ENCODE measurements around the gene CCDC142. TPM values are rescaled to one million over a fixed set of nuclear protein-coding genes. Genes with fewer than 3 reads are reported as not detected.

CCDC142 gene
- total and polyA plus RNA-seq, 7 donors = 1.4 to 8.7 (median 3.3) TPM

- intact Hi-C loops (cut with DNase I) = loop anchor here (1.0 to 2.0 kb wide), 3 partner anchors 28 to 76 kb away; partner anchors contain the start of genes TTC31 (in 2 of the 2) and CCDC142 (in 1 of the 2)
- 1 to 2% (median 1%) methylated on average over 40 of the region's 40 CpGs for WGBS, 3 donors
- Histone ChIP-seq H3K36me3 (ENCODE audit: insufficient read depth in 1 of 2, low read depth in 1 of 2) (peaks cover 0 to 11% of the 10 kb centered on the region in 2 donors), H3K4me1 (peaks cover 26% of the 10 kb centered on the region), H3K9me3 (no peaks in the 10 kb centered on the region), H3K27me3 (ENCODE audit: insufficient read depth in 3 of 3, low read length in 2 of 3) (no peaks in the 10 kb centered on the region), H3K4me3 (peak within 1 kb of the TSS; percentile 86), H3K27ac (peak within 1 kb of the TSS; percentile 81)
- TF ChIP-seq CTCF (IDR thresholded peaks at IDR 0.05) = no peak
- DNase-seq = peak; percentile 93 to 96
- peak; percentile 73 to 80 (median 76) for ATAC-seq
Observed at GRCh38 chr2:74454654-74455511, 27.9 kb downstream of the CCDC142 start, which contains the start of gene INO80B. Gene INO80B, plus strand, starts transcription at chr2:74455087. Its CDS starts 30 bp downstream, at chr2:74455117.

GRCh38 chr2:74450570-74451190 is 32.1 kb downstream of the CCDC142 start:
- intact Hi-C loops (cut with DNase I) = no loop called here
- H3K27me3 ChIP-seq (ENCODE audit: insufficient read depth in 3 of 3, low read length in 2 of 3) = no peaks in the 10 kb centered on the region
- 75 to 88% (median 77%) methylated on average over 3 of the region's 3 CpGs for WGBS, 3 donors
- no peaks in the 10 kb centered on the region for H3K9me3 ChIP-seq
- no peak overlapping the region for H3K27ac ChIP-seq
- no peaks in the 10 kb centered on the region for H3K36me3 ChIP-seq (ENCODE audit: insufficient read depth in 1 of 2, low read depth in 1 of 2)
- DNase-seq (no peak), ATAC-seq (no peak)
- H3K4me3 ChIP-seq = no peak overlapping the region
- no peak for TF ChIP-seq CTCF (IDR thresholded peaks at IDR 0.05)
- peaks cover 2% of the 10 kb centered on the region for H3K4me1 ChIP-seq

GRCh38 chr2:74448771-74449170 is 34.0 kb downstream of the CCDC142 start:
- Histone ChIP-seq H3K9me3 (no peaks in the 10 kb centered on the region), H3K36me3 (ENCODE audit: insufficient read depth in 1 of 2, low read depth in 1 of 2) (no peaks in the 10 kb centered on the region), H3K27ac (no peak overlapping the region), H3K27me3 (ENCODE audit: insufficient read depth in 3 of 3, low read length in 2 of 3) (peaks cover 0 to 2% (median 0%) of the 10 kb centered on the region in 3 donors), H3K4me1 (no peaks in the 10 kb centered on the region), H3K4me3 (no peak overlapping the region)
- DNase-seq (no peak), ATAC-seq (no peak)
- intact Hi-C loops (cut with DNase I) = no loop called here
- TF ChIP-seq CTCF (IDR thresholded peaks at IDR 0.05) = no peak
- 74 to 79% (median 74%) methylated on average over 2 of the region's 2 CpGs for WGBS, 3 donors

GRCh38 chr2:74447230-74447999 is 35.4 kb downstream of the CCDC142 start:
- intact Hi-C loops (cut with DNase I) = no loop called here
- no peak for TF ChIP-seq CTCF (IDR thresholded peaks at IDR 0.05)

More at GRCh38 chr2:74447230-74447999, 35.4 kb downstream of the CCDC142 start:
- DNase-seq = no peak
- no peaks in the 10 kb centered on the region for H3K36me3 ChIP-seq (ENCODE audit: insufficient read depth in 1 of 2, low read depth in 1 of 2)
- WGBS, 3 donors = 89 to 91% (median 90%) methylated on average over 5 of the region's 5 CpGs
- H3K9me3 ChIP-seq = no peaks in the 10 kb centered on the region
- ATAC-seq = no peak
- H3K27me3 ChIP-seq (ENCODE audit: insufficient read depth in 3 of 3, low read length in 2 of 3) = peaks cover 0 to 13% (median 4%) of the 10 kb centered on the region in 3 donors
- H3K27ac ChIP-seq = no peak overlapping the region
- no peak overlapping the region for H3K4me3 ChIP-seq
- no peaks in the 10 kb centered on the region for H3K4me1 ChIP-seq

Data from psoas muscle (tissue), 8 donors.